Natural killer cell (primary cell): ENCODE data around the gene C10orf120. TPM values are rescaled to one million over a fixed set of nuclear protein-coding genes. Genes with fewer than 3 reads are reported as not detected.

Experiments
- ATAC-seq, 3 donors: fragments of 150-1000 bp in 2 of 3; fragments of 200-7000 bp in 1 of 3; cut with Tn5 transposase; 1 replicate in 1 of 3; 2 replicates in 2 of 3; pipeline ENCODE4 v1.10.0; 2021; ENCODE audit warnings: mild to moderate bottlenecking in 2 of 3, moderate library complexity in 2 of 3
- DNase-seq, 2 donors: peaks; one replicate each; pipeline versions ENCODE4 v3.0.0 to v3.0.0-alpha.2; 2013 to 2021; ENCODE audit warnings: mixed read lengths in 1 of 2
- H3K27ac ChIP-seq: one replicate; pipeline ENCODE4 v1.5.1; 2013; ENCODE audit warnings: mild to moderate bottlenecking, low read length
- H3K27me3 ChIP-seq: one replicate; pipeline ENCODE4 v1.6.1; 2013; ENCODE audit warnings: low read length; ENCODE audit not compliant: control insufficient read depth, insufficient read depth
- H3K36me3 ChIP-seq: one replicate; pipeline ENCODE4 v1.6.1; 2013; ENCODE audit warnings: low read length; ENCODE audit not compliant: control insufficient read depth, insufficient read depth
- H3K4me1 ChIP-seq: one replicate; pipeline ENCODE4 v1.6.1; 2013; ENCODE audit warnings: low read length; ENCODE audit not compliant: control insufficient read depth, insufficient read depth
- H3K4me3 ChIP-seq: one replicate; pipeline ENCODE4 v1.5.1; 2013; ENCODE audit warnings: low read length
- H3K9me3 ChIP-seq: one replicate; pipeline ENCODE4 v1.6.1; 2013; ENCODE audit warnings: low read length; ENCODE audit not compliant: control insufficient read depth, insufficient read depth
- H3K27ac Mint-ChIP-seq, 2 donors: one replicate each; pipeline ENCODE4 v1.8.0; 2022; ENCODE audit warnings: mild to moderate bottlenecking in 2 of 2, mixed read lengths in 2 of 2, moderate library complexity in 1 of 2
- H3K27me3 Mint-ChIP-seq, 2 donors: one replicate each; pipeline ENCODE4 v1.8.0; 2022; ENCODE audit warnings: low read depth in 2 of 2, mixed read lengths in 2 of 2
- H3K36me3 Mint-ChIP-seq: one replicate; pipeline ENCODE4 v1.8.0; 2022; ENCODE audit warnings: mixed read lengths
- H3K4me1 Mint-ChIP-seq, 2 donors: one replicate each; pipeline ENCODE4 v1.8.0; 2022; ENCODE audit warnings: mixed read lengths in 2 of 2
- H3K4me3 Mint-ChIP-seq: one replicate; pipeline ENCODE4 v1.8.0; 2022; ENCODE audit warnings: mild to moderate bottlenecking, moderate library complexity, mixed read lengths
- H3K9me3 Mint-ChIP-seq, 2 donors: one replicate each; pipeline ENCODE4 v1.8.0; 2022; ENCODE audit warnings: mixed read lengths in 2 of 2
- WGBS: methylation state at CpG from one replicate; pipeline ENCODE4 v1.1.7; 2013; ENCODE audit warnings: missing lambda C conversion rate; ENCODE audit not compliant: insufficient coverage; 5-methylcytosine and 5-hydroxymethylcytosine counted together
- intact Hi-C: fragments of 100-400 bp; cut with micrococcal nuclease; formaldehyde crosslinking; loops from one replicate; pipeline ENCODE4 v1.14.2; 2022
- total RNA-seq, 4 donors: library from RNA; stranded (reverse); fragments of 120-200 nt in 1 of 4; gene quantifications; one replicate each; pipeline versions ENCODE4 v1.2.3 to v1.2.4, GENCODE V29; 2013 to 2022
- TF ChIP-seq, protein P1 (sequence below): fragments of 200-600 bp; IDR thresholded peaks from one replicate; pipeline ENCODE4 v1.8.0; 2022; ENCODE audit warnings: antibody characterized with exemption

The C10orf120 gene
- total RNA-seq, 3 donors from 2014 or later (not counting 1 experiment from before 2014, with no cell fraction given): not detected

DNA sequence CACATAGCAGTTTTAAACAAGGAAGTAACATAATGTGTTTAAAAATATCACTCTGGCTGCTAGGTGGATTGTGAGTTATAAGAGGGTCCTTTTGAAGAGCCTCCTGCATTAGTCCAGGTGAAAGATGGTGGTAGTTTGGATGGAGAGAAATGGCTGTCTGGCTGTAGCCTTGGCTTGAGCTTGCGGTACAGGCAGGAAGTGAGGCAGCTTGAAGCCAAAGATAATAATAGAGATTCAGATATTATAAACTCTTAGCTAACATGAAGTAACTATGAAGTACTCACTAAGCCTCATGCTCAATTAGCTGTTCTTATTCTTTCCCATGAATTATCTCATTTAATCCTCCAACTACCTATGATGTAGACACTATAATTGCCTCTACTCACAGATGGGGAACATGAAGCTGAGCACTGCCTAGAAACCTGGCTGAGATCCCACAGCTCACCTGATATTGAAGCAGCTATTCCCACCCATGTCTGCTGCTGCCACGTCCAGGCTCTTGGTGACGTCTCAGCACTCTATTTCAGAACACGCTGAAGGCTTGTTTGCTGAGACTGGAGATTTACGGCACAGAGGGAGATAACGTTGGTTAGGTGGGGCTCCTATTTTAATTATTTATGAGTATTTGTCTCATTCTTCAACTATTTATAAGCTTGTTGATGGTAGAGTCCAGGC is 10.4 kb downstream of the C10orf120 start:
- ATAC-seq (no peak), DNase-seq (no peak)
- 87% methylated on average over 3 of the region's 6 CpGs for WGBS
- Histone ChIP-seq H3K4me3 (no peak overlapping the region), H3K36me3 (no peaks in the 10 kb centered on the region), H3K27ac (no peak overlapping the region), H3K4me1 (no peaks in the 10 kb centered on the region), H3K27me3 (no peaks in the 10 kb centered on the region), H3K9me3 (no peaks in the 10 kb centered on the region)
- Mint-ChIP-seq H3K4me3 (no peak overlapping the region), H3K27me3 (peaks cover 26 to 41% of the 10 kb centered on the region in 2 donors), H3K9me3 (no peaks in the 10 kb centered on the region), H3K27ac (no peak overlapping the region), H3K4me1 (no peaks in the 10 kb centered on the region), H3K36me3 (no peaks in the 10 kb centered on the region)
- TF ChIP-seq, protein P1, sequence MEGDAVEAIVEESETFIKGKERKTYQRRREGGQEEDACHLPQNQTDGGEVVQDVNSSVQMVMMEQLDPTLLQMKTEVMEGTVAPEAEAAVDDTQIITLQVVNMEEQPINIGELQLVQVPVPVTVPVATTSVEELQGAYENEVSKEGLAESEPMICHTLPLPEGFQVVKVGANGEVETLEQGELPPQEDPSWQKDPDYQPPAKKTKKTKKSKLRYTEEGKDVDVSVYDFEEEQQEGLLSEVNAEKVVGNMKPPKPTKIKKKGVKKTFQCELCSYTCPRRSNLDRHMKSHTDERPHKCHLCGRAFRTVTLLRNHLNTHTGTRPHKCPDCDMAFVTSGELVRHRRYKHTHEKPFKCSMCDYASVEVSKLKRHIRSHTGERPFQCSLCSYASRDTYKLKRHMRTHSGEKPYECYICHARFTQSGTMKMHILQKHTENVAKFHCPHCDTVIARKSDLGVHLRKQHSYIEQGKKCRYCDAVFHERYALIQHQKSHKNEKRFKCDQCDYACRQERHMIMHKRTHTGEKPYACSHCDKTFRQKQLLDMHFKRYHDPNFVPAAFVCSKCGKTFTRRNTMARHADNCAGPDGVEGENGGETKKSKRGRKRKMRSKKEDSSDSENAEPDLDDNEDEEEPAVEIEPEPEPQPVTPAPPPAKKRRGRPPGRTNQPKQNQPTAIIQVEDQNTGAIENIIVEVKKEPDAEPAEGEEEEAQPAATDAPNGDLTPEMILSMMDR: no peak
- intact Hi-C loops: no loop called here

DNA sequence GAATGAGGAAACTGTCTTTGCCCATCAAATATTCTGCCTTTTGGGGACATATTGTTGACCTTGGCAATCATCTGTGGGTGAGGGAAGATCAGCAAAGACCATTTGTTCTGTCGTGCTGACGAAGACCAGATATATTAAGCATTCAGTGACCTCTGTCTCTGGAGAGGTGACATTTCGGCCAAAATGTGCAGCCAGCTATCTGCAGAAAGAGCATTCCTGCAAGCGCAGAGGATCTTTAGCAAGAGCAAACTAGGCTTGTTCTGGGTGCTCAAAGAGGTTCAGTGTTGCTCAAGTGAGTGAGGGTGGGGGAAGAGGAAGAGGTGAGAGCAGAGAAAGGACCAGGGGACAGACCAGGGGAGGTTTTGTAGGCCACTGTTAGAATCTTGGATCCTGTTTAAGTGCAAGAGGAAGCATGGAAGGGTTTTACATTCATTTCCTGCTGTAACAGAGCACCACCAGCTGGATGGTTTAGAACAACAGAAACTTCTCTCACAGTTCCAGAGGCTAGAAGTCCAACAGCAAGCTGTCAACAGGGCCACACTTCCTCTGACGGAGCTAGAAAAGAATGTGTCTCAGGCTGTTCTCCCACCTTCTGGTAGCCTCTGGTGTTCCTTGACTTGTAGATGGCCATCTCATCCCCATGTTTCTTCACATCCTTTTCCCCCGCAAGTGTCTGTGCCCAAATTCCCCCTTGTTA is 11.2 kb downstream of the C10orf120 start:
- H3K27ac ChIP-seq: no peak overlapping the region

DNA sequence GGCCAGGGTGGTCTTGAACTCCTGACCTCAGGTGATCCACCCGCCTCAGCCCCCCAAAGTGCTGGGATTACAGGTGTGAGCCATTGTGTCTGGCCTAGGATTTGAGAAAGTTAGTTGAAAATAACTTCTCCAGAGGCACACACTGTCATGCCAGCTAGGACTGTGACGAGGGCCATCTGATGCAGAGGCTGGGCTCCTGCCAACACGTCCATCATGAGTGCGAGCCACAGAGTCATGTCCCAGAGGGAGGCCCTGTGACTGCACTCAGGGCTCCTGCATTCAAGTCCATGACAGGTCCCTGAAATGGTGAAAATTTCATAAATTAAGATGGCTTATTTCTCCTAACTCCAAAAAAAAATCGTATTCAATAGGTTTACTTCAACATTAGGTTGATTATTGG is 17.1 kb downstream of the C10orf120 start:
- H3K27me3 ChIP-seq: no peaks in the 10 kb centered on the region
- peaks cover 12 to 38% of the 10 kb centered on the region in 2 donors for H3K27me3 Mint-ChIP-seq
- WGBS: 89% methylated on average over 4 of the region's 5 CpGs

More for the DNA sequence above, 11.2 kb downstream of the C10orf120 start:
- no peak for ATAC-seq
- DNase-seq: no peak
- H3K4me3 Mint-ChIP-seq: no peak overlapping the region
- H3K36me3 Mint-ChIP-seq: no peaks in the 10 kb centered on the region
- peaks cover 29 to 49% of the 10 kb centered on the region in 2 donors for H3K27me3 Mint-ChIP-seq
- H3K4me1 Mint-ChIP-seq: no peaks in the 10 kb centered on the region
- H3K9me3 ChIP-seq: no peaks in the 10 kb centered on the region
- H3K36me3 ChIP-seq: no peaks in the 10 kb centered on the region
- 86% methylated on average over 6 of the region's 6 CpGs for WGBS
- intact Hi-C loops: no loop called here
- TF ChIP-seq, protein P1: no peak
- no peaks in the 10 kb centered on the region for H3K27me3 ChIP-seq
- no peak overlapping the region for H3K27ac Mint-ChIP-seq
- no peak overlapping the region for H3K4me3 ChIP-seq
- H3K9me3 Mint-ChIP-seq: no peaks in the 10 kb centered on the region
- no peaks in the 10 kb centered on the region for H3K4me1 ChIP-seq

More for the DNA sequence above, 17.1 kb downstream of the C10orf120 start:
- ATAC-seq (no peak), DNase-seq (no peak)
- Mint-ChIP-seq H3K4me1 (no peaks in the 10 kb centered on the region), H3K9me3 (no peaks in the 10 kb centered on the region), H3K27ac (no peak overlapping the region), H3K36me3 (no peaks in the 10 kb centered on the region), H3K4me3 (no peak overlapping the region)
- H3K27ac ChIP-seq: no peak overlapping the region
- no peaks in the 10 kb centered on the region for H3K36me3 ChIP-seq
- no peak overlapping the region for H3K4me3 ChIP-seq
- no peaks in the 10 kb centered on the region for H3K9me3 ChIP-seq
- H3K4me1 ChIP-seq: no peaks in the 10 kb centered on the region
- intact Hi-C loops: no loop called here
- TF ChIP-seq, protein P1: no peak
